GM20431 (cell line): Measurements from ENCODE around the gene CCDC80.

Experiments
- in situ Hi-C: fragments of 300-500 bp; cut with MseI, MboI; formaldehyde crosslinking; loops from one replicate; pipeline ENCODE4 v1.15.0; 2020; ENCODE audit warnings: low sequenced_read_pairs; ENCODE audit not compliant: unreplicated experiment

Gene CCDC80

GRCh38 chr3:112557976-112558375, 83.0 kb downstream of the CCDC80 start:
- in situ Hi-C loops, result no loop called here

GRCh38 chr3:112555535-112556170, 85.3 kb downstream of the CCDC80 start:
- in situ Hi-C loops, result no loop called here

GRCh38 chr3:112550859-112551258, 90.1 kb downstream of the CCDC80 start:
- in situ Hi-C loops, result no loop called here
